K562 (cell line): ENCODE results near the gene SRRT. TPM values are rescaled to one million over a fixed set of nuclear protein-coding genes. Genes with fewer than 3 reads are reported as not detected.

Experiments used
- ARID2 ChIP-seq: fragments of 450-650 bp; IDR thresholded peaks from 2 replicates; pipeline ENCODE4 v1.6.1; 2017; ENCODE audit warnings: antibody characterized with exemption, mild to moderate bottlenecking
- CBX3 ChIP-seq, 2 experiments: IDR thresholded peaks; 1 replicate in 1 of 2; 2 replicates in 1 of 2; pipeline ENCODE4 v1.6.1; 2012; ENCODE audit warnings: inconsistent platforms in 2 of 2, low read length in 2 of 2, borderline replicate concordance in 1 of 2, control low read depth in 1 of 2
- CUX1 ChIP-seq: fragments of 200-800 bp; sonication (Bioruptor generic); IDR thresholded peaks from 2 replicates; pipeline ENCODE4 v1.6.1; 2016; ENCODE audit warnings: missing genetic modification characterization, missing compliant biosample characterization
- DPF2 ChIP-seq: fragments of 450-650 bp; IDR thresholded peaks from 2 replicates; pipeline ENCODE4 v1.6.1; 2016
- HMGXB4 ChIP-seq: sonication (generic); formaldehyde crosslinking; IDR thresholded peaks from 2 replicates; pipeline ENCODE4 v1.8.1; 2023; ENCODE audit warnings: mild to moderate bottlenecking, missing genetic modification reagents
- MBD1 ChIP-seq: fragments of 250-450 bp; sonication (Bioruptor Pico); IDR thresholded peaks from 2 replicates; pipeline ENCODE4 v1.8.0; 2022; ENCODE audit warnings: inconsistent platforms
- MBD2 ChIP-seq: sonication (generic); IDR thresholded peaks from 2 replicates; pipeline ENCODE4 v1.6.1; 2016; ENCODE audit warnings: low read depth, borderline replicate concordance
- RB1 ChIP-seq: fragments of 450-650 bp; IDR thresholded peaks from 2 replicates; pipeline ENCODE4 v1.6.1; 2017; ENCODE audit warnings: low read depth, mild to moderate bottlenecking
- SNRNP70 ChIP-seq: fragments of 200-400 bp; formaldehyde crosslinking; optimal IDR thresholded peaks from 2 replicates; pipeline ENCODE3; 2017; ENCODE audit warnings: low read depth, low read length
- THAP7 ChIP-seq: fragments of 250-450 bp; sonication (Bioruptor Pico); IDR thresholded peaks from 2 replicates; pipeline ENCODE4 v1.5.0; 2021
- ZBTB33 ChIP-seq: sonication (generic); formaldehyde crosslinking; IDR thresholded peaks from 2 replicates; pipeline ENCODE4 v1.8.1; 2023; ENCODE audit warnings: mild to moderate bottlenecking, missing genetic modification reagents
- ZBTB34 ChIP-seq: fragments of 250-450 bp; sonication (Bioruptor Pico); IDR thresholded peaks from 2 replicates; pipeline ENCODE4 v1.8.0; 2021; ENCODE audit warnings: mild to moderate bottlenecking, moderate library complexity
- ZNF445 ChIP-seq: fragments of 250-450 bp; sonication (Bioruptor Pico); IDR thresholded peaks from 2 replicates; pipeline ENCODE4 v1.4.0; 2020; ENCODE audit warnings: low read depth, mild to moderate bottlenecking, moderate library complexity
- ZNF76 ChIP-seq: fragments of 250-450 bp; sonication (Bioruptor Pico); IDR thresholded peaks from 2 replicates; pipeline ENCODE4 v1.4.0; 2020; ENCODE audit warnings: mild to moderate bottlenecking, moderate library complexity, borderline replicate concordance
- polyA plus RNA-seq, 8 experiments: library from polyadenylated mRNA; depleted of rRNA in 4 of 8; stranded (reverse) in 5 of 8; unstranded in 3 of 8; fragments of >200 nt; fragmentation: Nextera tagmentation in 2 of 8; fragmentation: Illumina TruSeq in 1 of 8; extraction: Ambion mirVana in 2 of 8; extraction: Trizol in 1 of 8; gene quantifications; 2 replicates each; pipeline versions ENCODE4 v1.2.1 to v1.2.3, GENCODE V29; 2011 to 2014; ENCODE audit warnings: inconsistent platforms in 1 of 8, missing spikeins in 1 of 8
- total RNA-seq, 7 experiments: library from RNA; depleted of rRNA in 6 of 7; stranded (reverse); fragments of >200 nt in 6 of 7; fragmentation: Illumina TruSeq in 2 of 7; extraction: Trizol in 2 of 7; gene quantifications; 2 replicates each; pipeline versions ENCODE4 v1.2.1 to v1.2.3, GENCODE V29; 2011 to 2021; ENCODE audit warnings: low replicate concordance in 1 of 7

SRRT gene
- total and polyA plus RNA-seq, 9 of the 15 experiments (the other 6 are each of a cell fraction or from before 2014, with no cell fraction given) = 10.3 to 263 (median 84.4) TPM

- TF ChIP-seq ZBTB34 (CRISPR knock-in tag) (no peak), THAP7 (CRISPR knock-in tag) (no peak), SNRNP70 (no peak), CUX1 (no peak), ZBTB33 (peak; percentile 64), RB1 (peak; percentile 47), ZNF445 (CRISPR knock-in tag) (0 out of 2 replicates have a peak, but pooled peaks have one; percentile 66), MBD2 (peak; percentile 87), HMGXB4 (CRISPR knock-in tag) (no peak), DPF2 (peak; percentile 78), MBD1 (CRISPR knock-in tag) (no peak), ARID2 (no peak), CBX3 (IDR thresholded peaks at IDR 0.05; ENCODE audit: borderline replicate concordance in 1 of 2, low read length in 2 of 2) (peak in 1 of 2 experiments; percentile 79; a peak in 1 of 3 replicates), ZNF76 (CRISPR knock-in tag) (no peak)
Measured at GRCh38 chr7:100837099-100837836, 37.6 kb upstream of the SRRT start (continued).
